ENCODE results near the gene KLF5. TPM values are rescaled to one million over a fixed set of nuclear protein-coding genes. Genes with fewer than 3 reads are reported as not detected.

The KLF5 gene
- total RNA-seq, 4 donors from 2014 or later: 3.6 to 32.3 (median 9.6) TPM

DNA sequence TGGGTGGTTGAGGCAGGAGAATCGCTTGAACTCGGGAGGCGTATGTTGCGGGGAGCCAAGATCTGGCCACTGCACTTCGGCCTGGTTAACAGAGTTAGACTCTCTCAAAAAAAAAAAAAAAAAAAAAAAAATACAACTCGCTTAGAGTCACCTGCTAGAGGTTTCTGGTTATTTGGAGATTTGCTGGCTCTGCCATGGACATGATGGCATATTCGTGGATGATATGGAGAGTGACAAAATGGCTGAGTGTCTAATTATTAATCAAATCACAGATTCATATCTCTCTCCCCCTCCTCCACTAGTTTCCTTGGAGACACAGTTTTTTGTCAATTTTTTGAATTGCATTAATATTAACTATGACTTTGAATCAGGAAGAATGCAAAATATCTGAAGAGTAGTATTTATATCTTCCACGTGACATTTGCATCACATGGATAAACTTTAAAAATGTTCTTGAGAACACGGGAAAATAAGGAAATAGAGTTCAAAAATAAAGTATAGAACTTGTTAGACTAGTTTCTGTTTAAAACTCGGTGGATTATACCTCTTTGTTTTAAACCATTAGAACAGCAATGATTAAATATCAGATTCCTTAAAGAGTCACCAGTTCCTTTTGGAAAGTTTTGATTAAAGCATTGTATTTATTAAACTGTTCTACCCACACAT, 47.8 kb downstream of the KLF5 start:
- ATAC-seq (ENCODE audit: low FRiP score): no peak
- no peak for TF ChIP-seq CTCF (IDR thresholded peaks at IDR 0.05)
- no peak for DNase-seq (ENCODE audit: low spot score)

GRCh38 chr13:73107481-73107880, 48.7 kb downstream of the KLF5 start:
- TF ChIP-seq CTCF (IDR thresholded peaks at IDR 0.05): no peak
- no peak for DNase-seq (ENCODE audit: low spot score)
- ATAC-seq (ENCODE audit: low FRiP score): no peak

DNA sequence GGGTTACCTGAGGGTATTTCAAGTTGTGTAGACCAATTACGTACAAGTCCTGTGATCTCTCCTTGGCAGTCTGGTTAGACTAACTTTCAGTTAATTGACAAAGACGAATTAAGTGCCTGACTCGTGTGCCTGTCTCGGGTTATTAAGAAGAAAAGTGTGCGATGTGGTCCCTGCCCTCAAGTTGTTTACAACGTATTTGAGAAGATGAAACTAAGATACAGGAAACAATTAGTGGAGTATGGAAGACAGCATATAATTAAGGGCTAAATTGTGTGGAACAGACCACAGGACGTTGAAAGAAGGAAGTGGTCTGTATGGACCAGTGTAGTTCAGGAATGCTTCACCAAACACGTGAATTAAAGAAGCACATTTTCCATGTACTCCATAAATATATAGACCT, 49.2 kb downstream of the KLF5 start:
- no peak for DNase-seq (ENCODE audit: low spot score)
- no peak for TF ChIP-seq CTCF (IDR thresholded peaks at IDR 0.05)
- ATAC-seq (ENCODE audit: low FRiP score): no peak

DNA sequence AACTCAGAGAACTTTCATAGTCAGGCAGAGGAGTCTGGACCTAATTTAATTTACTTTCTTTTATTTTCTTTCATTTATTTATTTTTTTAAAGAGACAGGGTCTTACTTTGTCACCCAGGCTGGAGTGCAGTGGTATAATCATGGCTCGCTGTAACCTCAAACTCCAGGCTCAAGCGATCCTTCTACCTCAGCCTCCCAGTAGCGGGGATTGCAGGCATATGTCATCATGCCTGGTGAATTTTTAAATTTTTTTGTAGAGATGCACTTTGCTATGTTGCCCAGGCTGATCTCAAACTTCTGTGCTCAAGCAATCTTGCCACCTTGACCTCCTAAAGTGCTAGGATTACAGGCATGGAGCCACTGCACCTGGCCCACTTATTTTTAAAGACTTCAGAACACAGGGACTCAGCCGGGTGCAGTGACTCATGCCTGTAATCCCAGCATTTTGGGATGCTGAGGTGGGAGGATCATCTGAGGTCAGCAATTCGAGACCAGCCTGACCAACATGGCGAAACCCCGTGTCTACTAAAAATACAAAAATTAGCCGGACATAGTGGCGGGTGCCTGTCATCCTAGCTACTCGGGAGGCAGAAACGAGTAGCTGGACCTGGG, 50.6 kb downstream of the KLF5 start:
- DNase-seq (ENCODE audit: low spot score) (no peak), ATAC-seq (ENCODE audit: low FRiP score) (no peak)
- no peak for TF ChIP-seq CTCF (IDR thresholded peaks at IDR 0.05)

GRCh38 chr13:73109969-73110368, 51.2 kb downstream of the KLF5 start:
- DNase-seq (ENCODE audit: low spot score) (no peak), ATAC-seq (ENCODE audit: low FRiP score) (no peak)
- no peak for TF ChIP-seq CTCF (IDR thresholded peaks at IDR 0.05)

- no peak for DNase-seq (ENCODE audit: low spot score)
- no peak for TF ChIP-seq CTCF (IDR thresholded peaks at IDR 0.05)
- no peak for ATAC-seq (ENCODE audit: low FRiP score)
Measured at GRCh38 chr13:73110814-73111213, 52.0 kb downstream of the KLF5 start.

DNA sequence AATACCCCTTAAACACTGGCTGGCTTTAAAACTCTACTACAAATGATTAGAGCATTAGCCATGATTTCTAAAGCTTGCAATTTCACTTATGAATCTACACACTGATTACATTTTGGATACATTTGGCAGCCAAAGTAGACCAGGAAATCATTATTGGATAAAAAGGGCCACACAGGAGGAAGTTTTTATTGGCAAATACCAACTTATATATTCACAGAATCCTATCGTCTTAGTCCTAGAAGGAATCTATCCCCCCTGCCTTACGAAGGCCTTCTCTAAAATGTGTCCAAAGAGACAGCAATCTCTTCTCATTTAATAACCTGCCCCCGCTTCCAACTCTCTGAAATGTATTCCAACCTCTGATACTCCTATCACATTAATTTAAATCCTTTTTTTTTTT, 52.5 kb downstream of the KLF5 start:
- ATAC-seq (ENCODE audit: low FRiP score) (no peak), DNase-seq (ENCODE audit: low spot score) (no peak)
- no peak for TF ChIP-seq CTCF (IDR thresholded peaks at IDR 0.05)

Data from omental fat pad (tissue), 4 donors.